ENCODE measurements around the gene DNAJB4. TPM values are rescaled to one million over a fixed set of nuclear protein-coding genes. Genes with fewer than 3 reads are reported as not detected.

Gene DNAJB4
- total and polyA plus RNA-seq, 7 donors: 34.9 to 209 (median 107) TPM

DNA sequence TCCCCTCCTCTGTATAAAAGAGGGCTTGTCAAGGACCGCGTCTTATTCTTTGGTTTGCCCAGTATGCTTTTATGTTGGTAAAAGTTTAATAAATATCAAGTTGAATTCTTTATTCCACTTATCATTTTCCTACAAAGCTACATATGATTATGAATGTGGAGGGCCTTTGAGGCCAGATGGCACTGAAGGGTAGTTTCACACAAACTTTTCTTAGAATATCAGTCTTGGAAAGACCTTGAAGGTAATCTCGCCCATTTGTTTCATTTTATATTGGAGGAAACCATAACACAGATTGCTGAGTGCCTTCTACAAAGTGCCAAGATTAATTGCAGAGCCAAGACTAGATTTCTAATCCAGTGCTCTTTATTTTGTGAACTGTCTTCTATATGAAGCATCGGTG, 20.1 kb upstream of the DNAJB4 start:
- WGBS, 3 donors: 82 to 93% (median 85%) methylated on average over 4 of the region's 4 CpGs
- Histone ChIP-seq H3K4me1 (peaks cover 45% of the 10 kb centered on the region), H3K27ac (peak overlapping the region; percentile 54), H3K4me3 (no peak overlapping the region), H3K27me3 (ENCODE audit: insufficient read depth in 3 of 3, low read length in 2 of 3) (no peaks in the 10 kb centered on the region), H3K9me3 (no peaks in the 10 kb centered on the region), H3K36me3 (ENCODE audit: insufficient read depth in 1 of 2, low read depth in 1 of 2) (no peaks in the 10 kb centered on the region)
- intact Hi-C loops (cut with DNase I): no loop called here
- ATAC-seq (no peak), DNase-seq (no peak)
- no peak for TF ChIP-seq CTCF (IDR thresholded peaks at IDR 0.05)

DNA sequence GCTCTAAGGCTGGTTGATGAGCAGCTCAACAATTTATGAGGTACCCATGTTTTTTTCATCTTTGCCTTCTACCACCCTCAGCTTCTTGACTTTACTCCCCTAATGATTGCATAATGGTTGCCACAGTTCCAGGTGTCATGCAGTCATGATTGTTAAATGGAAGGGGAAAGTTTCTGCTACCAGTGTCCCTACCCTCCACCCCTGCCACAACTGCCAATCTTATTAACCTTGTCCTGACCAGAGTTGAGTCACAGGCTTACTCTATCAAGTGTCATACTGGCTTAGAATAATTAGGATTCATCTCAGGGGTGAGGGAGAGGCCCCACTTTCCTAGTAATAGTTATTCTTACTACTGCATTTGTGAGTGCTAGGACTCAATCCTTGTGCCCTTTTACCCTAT, 17.9 kb upstream of the DNAJB4 start:
- TF ChIP-seq CTCF (IDR thresholded peaks at IDR 0.05): no peak
- Histone ChIP-seq H3K9me3 (no peaks in the 10 kb centered on the region), H3K27me3 (ENCODE audit: insufficient read depth in 3 of 3, low read length in 2 of 3) (no peaks in the 10 kb centered on the region), H3K27ac (no peak overlapping the region), H3K4me1 (peaks cover 35% of the 10 kb centered on the region), H3K4me3 (no peak overlapping the region), H3K36me3 (ENCODE audit: insufficient read depth in 1 of 2, low read depth in 1 of 2) (no peaks in the 10 kb centered on the region)
- ATAC-seq (peak; percentile 39 to 79 (median 56)), DNase-seq (no peak)
- intact Hi-C loops (cut with DNase I): loop anchor here in 1 of 2 donors (2.0 kb wide), 1 partner anchor 14 kb away; no protein-coding TSS in a partner anchor

DNA sequence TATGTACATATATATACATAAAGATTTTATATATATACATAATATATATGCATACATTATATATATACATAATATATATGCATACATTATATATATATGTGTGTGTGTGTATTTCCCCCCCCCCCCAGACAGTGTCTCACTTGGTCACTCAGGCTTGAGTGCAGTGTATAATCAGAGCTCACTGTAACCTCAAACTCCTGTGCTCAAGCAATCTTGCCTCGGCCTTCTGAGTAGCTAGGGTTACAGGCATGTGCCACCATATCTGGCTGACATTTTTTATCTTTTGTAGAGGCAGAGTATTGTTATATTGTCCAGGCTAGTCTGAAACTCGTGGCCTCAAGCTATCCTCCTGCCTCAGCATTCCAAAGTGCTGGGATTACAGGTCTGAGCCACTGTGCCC, 16.8 kb upstream of the DNAJB4 start:
- intact Hi-C loops (cut with DNase I): loop anchor here in 1 of 2 donors (2.0 kb wide), 1 partner anchor 13 kb away; no protein-coding TSS in a partner anchor
- H3K4me1 ChIP-seq: peaks cover 34% of the 10 kb centered on the region
- no peaks in the 10 kb centered on the region for H3K9me3 ChIP-seq
- peak in 2 of 4 donors; percentile 22 to 35 for ATAC-seq
- no peak overlapping the region for H3K27ac ChIP-seq
- peaks cover 0 to 6% of the 10 kb centered on the region in 2 donors for H3K36me3 ChIP-seq (ENCODE audit: insufficient read depth in 1 of 2, low read depth in 1 of 2)
- no peak for TF ChIP-seq CTCF (IDR thresholded peaks at IDR 0.05)
- 36 to 73% (median 43%) methylated on average over 2 of the region's 2 CpGs for WGBS, 3 donors
- H3K4me3 ChIP-seq: no peak overlapping the region
- no peak for DNase-seq
- H3K27me3 ChIP-seq (ENCODE audit: insufficient read depth in 3 of 3, low read length in 2 of 3): no peaks in the 10 kb centered on the region

- H3K9me3 ChIP-seq: no peaks in the 10 kb centered on the region
- TF ChIP-seq CTCF (IDR thresholded peaks at IDR 0.05): no peak
- H3K27ac ChIP-seq: no peak overlapping the region
- peaks cover 0 to 13% of the 10 kb centered on the region in 2 donors for H3K36me3 ChIP-seq (ENCODE audit: insufficient read depth in 1 of 2, low read depth in 1 of 2)
- WGBS, 3 donors: 80 to 88% (median 86%) methylated on average over 2 of the region's 2 CpGs
- DNase-seq (no peak), ATAC-seq (no peak)
- intact Hi-C loops (cut with DNase I): no loop called here
- no peaks in the 10 kb centered on the region for H3K27me3 ChIP-seq (ENCODE audit: insufficient read depth in 3 of 3, low read length in 2 of 3)
- peaks cover 28% of the 10 kb centered on the region for H3K4me1 ChIP-seq
- H3K4me3 ChIP-seq: no peak overlapping the region
Observed at GRCh38 chr1:77989744-77990143, 15.0 kb upstream of the DNAJB4 start.

- H3K36me3 ChIP-seq (ENCODE audit: insufficient read depth in 1 of 2, low read depth in 1 of 2): peaks cover 0 to 13% of the 10 kb centered on the region in 2 donors
- DNase-seq (no peak), ATAC-seq (no peak)
- TF ChIP-seq CTCF (IDR thresholded peaks at IDR 0.05): no peak
- intact Hi-C loops (cut with DNase I): no loop called here
- H3K9me3 ChIP-seq: no peaks in the 10 kb centered on the region
- WGBS, 3 donors: 96% methylated on average over 3 of the region's 3 CpGs
- H3K4me1 ChIP-seq: peaks cover 18% of the 10 kb centered on the region
- no peaks in the 10 kb centered on the region for H3K27me3 ChIP-seq (ENCODE audit: insufficient read depth in 3 of 3, low read length in 2 of 3)
- H3K27ac ChIP-seq: no peak overlapping the region
- no peak overlapping the region for H3K4me3 ChIP-seq
Observed at GRCh38 chr1:77990629-77991204, 14.0 kb upstream of the DNAJB4 start.
